Calu3 (cell line): ENCODE measurements around the gene SLC45A2. TPM values are rescaled to one million over a fixed set of nuclear protein-coding genes. Genes with fewer than 3 reads are reported as not detected.
"Not testable (repeated sequence)": the region's sequence is repeated elsewhere in the genome, so short reads cannot be mapped to it uniquely, and the experiment has no call there.

Source experiments
- BruUV-seq: library from RNA; stranded (reverse); fragments of 400-500 nt; replicated peaks from 2 replicates; lab custom pipeline; 2021; lab: Mats Ljungman, UMichigan
- CTCF ChIA-PET: fragments of 300-600 bp; sonication (Branson Sonifier 250); formaldehyde crosslinking; loops from one replicate; lab custom pipeline; 2022; ENCODE audit warnings: antibody characterized with exemption; lab: Charles Lee
- DNase-seq: peaks from one replicate; pipeline ENCODE4 v3.0.0; 2022
- H3K27ac Mint-ChIP-seq: one replicate; pipeline ENCODE4 v1.8.0; 2022; ENCODE audit warnings: mixed read lengths; ENCODE audit not compliant: unreplicated experiment
- H3K27me3 Mint-ChIP-seq: one replicate; pipeline ENCODE4 v1.8.0; 2022; ENCODE audit warnings: mixed read lengths; ENCODE audit not compliant: unreplicated experiment
- H3K36me3 Mint-ChIP-seq: one replicate; pipeline ENCODE4 v1.8.0; 2022; ENCODE audit warnings: mild to moderate bottlenecking, moderate library complexity, mixed read lengths; ENCODE audit not compliant: insufficient read depth, unreplicated experiment
- H3K4me1 Mint-ChIP-seq: one replicate; pipeline ENCODE4 v1.8.0; 2022; ENCODE audit warnings: mild to moderate bottlenecking, low read depth, mixed read lengths; ENCODE audit not compliant: unreplicated experiment
- H3K4me3 Mint-ChIP-seq: one replicate; pipeline ENCODE4 v1.8.0; 2022; ENCODE audit warnings: mild to moderate bottlenecking, low read depth, moderate library complexity, mixed read lengths; ENCODE audit not compliant: unreplicated experiment
- H3K9me3 Mint-ChIP-seq: one replicate; pipeline ENCODE4 v1.8.0; 2022; ENCODE audit warnings: low read depth, mixed read lengths; ENCODE audit not compliant: unreplicated experiment
- intact Hi-C: fragments of 100-400 bp; cut with micrococcal nuclease; formaldehyde crosslinking; loops from one replicate; pipeline ENCODE4 v1.10.0; 2022; ENCODE audit not compliant: unreplicated experiment
- total RNA-seq: library from RNA; stranded (reverse); gene quantifications from 2 replicates; pipeline ENCODE4 v1.2.3, GENCODE V29; 2022
- TF ChIP-seq, protein P1 (sequence below): fragments of 200-600 bp; IDR thresholded peaks from one replicate; pipeline ENCODE4 v1.8.0; 2022; ENCODE audit warnings: antibody characterized with exemption; ENCODE audit not compliant: unreplicated experiment

SLC45A2 gene
- total RNA-seq, 1 experiment from 2014 or later: not detected

GRCh38 chr5:33928283-33928682 is 56.2 kb downstream of the SLC45A2 start:
- no peak for DNase-seq
- no TSS peak for BruUV-seq
- intact Hi-C loops: no loop called here
- H3K9me3 Mint-ChIP-seq: no peaks in the 10 kb centered on the region
- H3K4me3 Mint-ChIP-seq: no peak overlapping the region
- H3K36me3 Mint-ChIP-seq: no peaks in the 10 kb centered on the region
- TF ChIP-seq, protein P1, sequence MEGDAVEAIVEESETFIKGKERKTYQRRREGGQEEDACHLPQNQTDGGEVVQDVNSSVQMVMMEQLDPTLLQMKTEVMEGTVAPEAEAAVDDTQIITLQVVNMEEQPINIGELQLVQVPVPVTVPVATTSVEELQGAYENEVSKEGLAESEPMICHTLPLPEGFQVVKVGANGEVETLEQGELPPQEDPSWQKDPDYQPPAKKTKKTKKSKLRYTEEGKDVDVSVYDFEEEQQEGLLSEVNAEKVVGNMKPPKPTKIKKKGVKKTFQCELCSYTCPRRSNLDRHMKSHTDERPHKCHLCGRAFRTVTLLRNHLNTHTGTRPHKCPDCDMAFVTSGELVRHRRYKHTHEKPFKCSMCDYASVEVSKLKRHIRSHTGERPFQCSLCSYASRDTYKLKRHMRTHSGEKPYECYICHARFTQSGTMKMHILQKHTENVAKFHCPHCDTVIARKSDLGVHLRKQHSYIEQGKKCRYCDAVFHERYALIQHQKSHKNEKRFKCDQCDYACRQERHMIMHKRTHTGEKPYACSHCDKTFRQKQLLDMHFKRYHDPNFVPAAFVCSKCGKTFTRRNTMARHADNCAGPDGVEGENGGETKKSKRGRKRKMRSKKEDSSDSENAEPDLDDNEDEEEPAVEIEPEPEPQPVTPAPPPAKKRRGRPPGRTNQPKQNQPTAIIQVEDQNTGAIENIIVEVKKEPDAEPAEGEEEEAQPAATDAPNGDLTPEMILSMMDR: no peak
- peaks cover 11% of the 10 kb centered on the region for H3K4me1 Mint-ChIP-seq
- H3K27ac Mint-ChIP-seq: no peak overlapping the region
- peaks cover 17% of the 10 kb centered on the region for H3K27me3 Mint-ChIP-seq
- CTCF ChIA-PET: interaction anchor here (0.6 kb wide), 1 partner anchor 1695 kb away, joined by 3 read pairs; no protein-coding TSS in a partner anchor

DNA sequence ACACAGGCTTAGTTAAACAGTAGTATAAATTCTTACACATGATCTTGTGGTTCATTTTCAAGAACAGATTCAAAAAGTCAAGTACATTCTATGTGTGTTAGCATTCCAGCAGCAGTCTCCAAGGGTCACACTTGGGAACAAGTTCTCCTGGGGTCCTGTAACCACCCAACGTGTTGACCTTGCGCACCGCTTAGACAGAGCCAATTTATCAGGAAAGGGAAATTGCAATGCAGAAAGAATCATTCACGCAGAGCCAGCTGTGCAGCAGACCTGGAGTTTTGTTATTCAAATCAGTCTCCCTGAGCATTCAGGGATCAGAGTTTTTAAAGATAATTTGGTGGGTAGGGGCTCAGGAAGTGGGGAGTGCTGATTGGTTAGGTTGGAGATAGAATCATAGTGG is 56.8 kb downstream of the SLC45A2 start:
- BruUV-seq: no TSS peak
- H3K27me3 Mint-ChIP-seq: peaks cover 22% of the 10 kb centered on the region
- H3K36me3 Mint-ChIP-seq: no peaks in the 10 kb centered on the region
- intact Hi-C loops: no loop called here
- DNase-seq: no peak
- CTCF ChIA-PET: no interaction called here
- no peak overlapping the region for H3K27ac Mint-ChIP-seq
- H3K4me1 Mint-ChIP-seq: peaks cover 11% of the 10 kb centered on the region
- H3K4me3 Mint-ChIP-seq: no peak overlapping the region
- H3K9me3 Mint-ChIP-seq: no peaks in the 10 kb centered on the region
- TF ChIP-seq, protein P1: no peak

DNA sequence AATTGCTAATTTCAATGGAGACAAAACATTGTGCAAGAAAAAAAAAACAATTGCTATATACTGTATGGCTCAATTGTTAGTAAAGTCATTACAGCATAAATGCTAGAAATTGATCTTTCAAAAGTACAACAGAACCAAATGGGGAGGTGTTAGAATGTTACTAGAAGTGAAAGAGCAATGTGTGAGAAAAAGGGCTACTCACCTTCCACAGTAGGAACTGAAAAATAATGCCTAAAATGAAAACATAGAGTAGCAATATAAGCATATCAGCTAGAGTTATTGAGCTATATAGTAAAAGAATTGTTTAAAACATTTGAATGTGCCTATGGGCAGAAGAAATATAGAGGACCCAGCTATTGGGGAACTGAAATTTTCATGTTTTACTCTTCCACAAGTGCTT is 59.2 kb downstream of the SLC45A2 start:
- CTCF ChIA-PET: no interaction called here
- no peak overlapping the region for H3K4me3 Mint-ChIP-seq
- no peaks in the 10 kb centered on the region for H3K36me3 Mint-ChIP-seq

DNA sequence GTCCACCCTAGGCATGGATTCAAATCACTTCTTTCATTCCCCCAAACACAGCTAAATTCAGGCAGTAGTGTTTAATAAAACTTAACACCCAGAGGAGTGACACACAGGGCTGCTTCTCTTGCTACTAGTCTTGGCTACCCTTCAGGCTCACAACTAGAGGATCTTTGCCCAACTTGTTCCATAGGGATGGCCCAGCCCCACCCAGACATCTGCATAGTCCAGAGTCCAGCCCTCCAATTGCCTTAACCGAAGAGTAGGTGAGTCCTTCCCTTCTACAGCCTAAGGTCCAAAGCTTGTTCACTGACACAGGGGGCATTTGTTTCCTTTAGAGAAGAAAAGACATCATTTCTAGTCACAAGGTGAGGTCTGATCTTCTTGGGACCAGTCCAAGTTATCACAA is 63.5 kb downstream of the SLC45A2 start:
- peaks cover 7% of the 10 kb centered on the region for H3K9me3 Mint-ChIP-seq
- no peaks in the 10 kb centered on the region for H3K4me1 Mint-ChIP-seq
- H3K27me3 Mint-ChIP-seq: peaks cover 42% of the 10 kb centered on the region
- intact Hi-C loops: no loop called here
- BruUV-seq: no TSS peak
- H3K27ac Mint-ChIP-seq: no peak overlapping the region
- no peak for DNase-seq
- no peaks in the 10 kb centered on the region for H3K36me3 Mint-ChIP-seq
- TF ChIP-seq, protein P1: no peak
- CTCF ChIA-PET: no interaction called here
- no peak overlapping the region for H3K4me3 Mint-ChIP-seq

More for the DNA sequence above, 59.2 kb downstream of the SLC45A2 start:
- Mint-ChIP-seq H3K27ac (no peak overlapping the region), H3K4me1 (peaks cover 11% of the 10 kb centered on the region), H3K27me3 (peaks cover 29% of the 10 kb centered on the region), H3K9me3 (no peaks in the 10 kb centered on the region)
- no TSS peak for BruUV-seq
- intact Hi-C loops: no loop called here
- no peak for DNase-seq
- TF ChIP-seq, protein P1: no peak

- H3K27ac Mint-ChIP-seq, H3K36me3 Mint-ChIP-seq, CTCF ChIA-PET, H3K4me3 Mint-ChIP-seq, intact Hi-C loops, BruUV-seq, H3K9me3 Mint-ChIP-seq, DNase-seq, H3K4me1 Mint-ChIP-seq: not testable (repeated sequence)
- H3K27me3 Mint-ChIP-seq: peaks cover 11% of the 10 kb centered on the region
Measured at GRCh38 chr5:33914844-33915243, 69.6 kb downstream of the SLC45A2 start.

- H3K4me1 Mint-ChIP-seq, H3K9me3 Mint-ChIP-seq, H3K36me3 Mint-ChIP-seq, H3K27ac Mint-ChIP-seq, BruUV-seq, H3K4me3 Mint-ChIP-seq, intact Hi-C loops, DNase-seq, H3K27me3 Mint-ChIP-seq: not testable (repeated sequence)
- CTCF ChIA-PET: interaction anchor here (1.0 kb wide), 1 partner anchor 17 kb away, joined by 3 read pairs; no protein-coding TSS in a partner anchor
Measured at GRCh38 chr5:33906248-33906647, 78.2 kb downstream of the SLC45A2 start.
